NCI-H2107 (cell line): Measurements from ENCODE around the gene KCNAB2.

Experiments used
- DNase-seq: peaks from one replicate; lab custom pipeline; 2025; lab: John Stamatoyannopoulos, UW

Gene KCNAB2

DNA sequence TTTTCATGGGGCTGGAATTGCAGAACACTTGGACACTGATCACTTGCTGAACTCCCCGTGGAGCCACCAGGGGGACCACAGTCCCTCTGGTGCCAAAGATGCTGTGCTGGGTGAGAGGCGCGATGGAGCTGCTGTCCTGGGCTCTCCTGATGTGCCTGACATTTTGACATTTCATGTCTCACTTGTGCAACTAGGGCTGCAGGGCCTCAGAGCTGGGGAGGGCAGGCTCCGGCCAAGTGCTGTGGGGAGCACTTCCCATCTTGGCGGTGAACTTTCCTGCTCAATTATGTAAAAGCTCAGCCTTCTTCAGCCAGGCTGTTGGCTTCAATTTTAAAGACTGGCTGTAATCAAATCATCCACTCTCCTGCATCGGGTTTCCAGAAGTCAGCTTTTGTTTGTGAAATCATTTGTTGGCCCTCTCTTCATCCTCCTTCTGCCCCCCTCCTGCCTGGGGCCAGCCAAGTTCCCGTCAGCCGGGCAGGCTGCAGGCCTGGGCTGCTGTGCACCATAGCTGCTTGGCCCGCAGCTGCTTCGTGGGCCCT lies 36.8 kb downstream of the KCNAB2 start:
- DNase-seq: no peak

DNA sequence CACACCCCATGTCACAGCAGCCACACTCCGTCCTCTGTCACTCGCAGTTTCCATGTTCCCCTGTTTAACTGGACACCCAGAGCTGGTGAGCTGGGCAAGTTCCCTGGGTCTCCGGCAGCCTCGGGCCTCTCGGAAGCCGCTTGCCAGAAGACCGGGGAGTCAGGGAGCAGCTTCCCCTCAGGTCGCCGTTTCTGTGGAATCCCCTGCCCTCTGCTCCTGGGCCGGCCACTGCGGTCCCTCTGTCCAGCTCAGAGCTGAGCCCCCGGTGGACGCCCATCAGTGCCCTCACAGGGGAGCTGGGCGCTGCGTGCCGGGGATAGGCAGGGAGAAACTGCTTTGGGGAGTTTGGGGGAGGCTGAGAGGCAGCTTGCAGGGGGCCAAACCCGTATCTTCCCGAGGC lies 37.7 kb downstream of the KCNAB2 start:
- no peak for DNase-seq

DNA sequence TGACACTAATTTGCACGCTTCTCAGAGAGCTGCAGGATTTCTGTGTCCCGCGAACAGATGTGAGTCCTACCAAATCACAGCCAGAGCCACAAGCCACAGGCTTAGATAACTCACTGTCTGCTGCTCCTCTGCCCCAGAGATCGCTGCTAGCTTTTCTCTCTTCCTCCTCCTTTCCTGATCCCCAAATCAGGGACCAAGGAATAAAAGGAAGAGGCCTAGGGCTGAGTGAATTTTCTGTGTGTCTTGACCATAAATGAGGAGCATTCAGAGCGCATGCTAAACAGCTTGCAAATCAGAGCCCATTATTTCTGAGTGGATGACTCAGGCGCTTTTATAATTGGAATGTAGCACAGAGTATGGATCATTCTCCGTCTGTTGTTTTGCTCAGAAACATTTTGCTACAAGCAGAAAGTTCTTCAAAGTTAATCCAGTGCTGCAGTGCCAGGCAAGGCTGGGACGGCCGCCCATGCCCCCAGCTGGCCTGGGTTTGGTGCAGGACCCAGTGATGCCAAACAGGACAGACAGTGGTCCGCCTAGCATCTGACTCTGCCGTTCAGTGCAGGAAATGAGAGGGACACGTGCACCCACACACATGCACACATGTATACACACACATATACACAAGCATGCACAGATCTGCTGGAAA lies 38.2 kb downstream of the KCNAB2 start:
- no peak for DNase-seq

DNA sequence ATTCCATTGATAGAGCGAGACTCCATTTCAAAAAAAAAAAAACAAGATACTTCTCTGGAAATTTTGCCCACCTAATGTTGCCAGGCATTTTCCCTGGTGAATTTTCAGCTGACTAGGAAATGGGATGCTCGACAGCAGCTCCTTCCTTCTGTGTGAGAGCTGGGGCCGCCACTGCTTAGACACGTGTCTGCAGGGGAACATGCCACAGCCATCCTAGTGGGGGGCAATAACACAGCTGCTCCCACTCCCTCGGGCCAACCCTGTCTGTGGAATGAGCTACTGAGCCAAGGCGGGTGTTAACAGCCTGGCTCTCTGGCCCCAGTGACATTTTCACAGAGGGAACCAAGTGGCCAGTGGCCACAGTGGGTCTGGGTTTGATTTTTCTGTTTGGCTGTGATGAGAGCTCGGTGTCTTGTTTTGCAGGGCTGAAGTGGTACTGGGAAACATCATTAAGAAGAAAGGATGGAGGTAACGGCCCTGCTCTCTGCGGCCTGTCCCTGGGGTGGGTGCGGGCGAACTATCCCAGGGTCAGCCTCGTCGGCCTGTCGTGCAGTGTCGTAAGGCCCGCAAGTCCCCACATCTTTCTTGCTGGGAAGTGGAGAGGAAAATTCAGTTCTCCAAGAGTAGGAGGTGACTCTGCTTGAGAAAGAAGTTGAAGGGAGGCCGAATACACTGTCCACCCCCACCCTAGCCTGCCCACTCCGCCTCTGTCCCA lies 39.2 kb downstream of the KCNAB2 start:
- no peak for DNase-seq

DNA sequence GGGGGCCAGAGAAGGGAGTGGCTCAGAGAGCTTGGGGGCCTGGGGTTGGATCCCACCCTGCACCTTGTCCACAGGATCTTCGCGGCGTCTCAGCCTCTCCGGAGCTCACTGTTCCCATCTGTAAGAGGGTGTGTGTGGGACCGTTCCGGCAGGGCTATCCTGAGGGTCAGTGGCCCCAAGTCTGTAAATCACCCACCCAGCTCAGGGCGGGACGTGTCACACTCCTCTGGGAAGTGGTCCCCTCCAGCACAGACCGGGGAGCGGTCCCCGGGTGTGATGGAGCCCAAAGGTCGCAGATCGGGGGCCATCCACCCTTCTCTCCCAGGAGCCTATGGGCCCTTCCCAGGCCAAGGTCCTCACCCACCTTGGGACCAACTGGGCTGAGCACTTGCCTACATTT lies 40.0 kb downstream of the KCNAB2 start:
- no peak for DNase-seq

DNA sequence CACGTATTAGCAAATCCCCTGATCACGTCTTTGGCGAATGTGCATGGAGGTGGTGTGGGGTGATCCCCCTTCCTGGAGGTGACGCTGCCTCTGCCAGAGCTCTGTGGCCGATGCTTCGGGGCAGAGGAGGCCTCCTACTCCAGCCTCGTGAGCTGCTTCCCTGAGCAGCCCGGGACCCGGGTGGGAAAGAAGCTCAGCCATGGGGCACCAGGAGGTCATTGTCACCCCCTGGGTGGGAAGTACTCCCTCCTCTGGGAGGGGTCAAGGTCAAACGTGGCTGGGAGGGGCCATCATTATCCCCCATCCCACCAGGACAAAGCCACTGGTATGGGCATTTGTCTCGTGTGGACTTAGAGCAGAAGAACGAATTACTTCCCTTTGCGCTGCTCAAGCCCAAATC lies 40.7 kb downstream of the KCNAB2 start:
- no peak for DNase-seq

DNA sequence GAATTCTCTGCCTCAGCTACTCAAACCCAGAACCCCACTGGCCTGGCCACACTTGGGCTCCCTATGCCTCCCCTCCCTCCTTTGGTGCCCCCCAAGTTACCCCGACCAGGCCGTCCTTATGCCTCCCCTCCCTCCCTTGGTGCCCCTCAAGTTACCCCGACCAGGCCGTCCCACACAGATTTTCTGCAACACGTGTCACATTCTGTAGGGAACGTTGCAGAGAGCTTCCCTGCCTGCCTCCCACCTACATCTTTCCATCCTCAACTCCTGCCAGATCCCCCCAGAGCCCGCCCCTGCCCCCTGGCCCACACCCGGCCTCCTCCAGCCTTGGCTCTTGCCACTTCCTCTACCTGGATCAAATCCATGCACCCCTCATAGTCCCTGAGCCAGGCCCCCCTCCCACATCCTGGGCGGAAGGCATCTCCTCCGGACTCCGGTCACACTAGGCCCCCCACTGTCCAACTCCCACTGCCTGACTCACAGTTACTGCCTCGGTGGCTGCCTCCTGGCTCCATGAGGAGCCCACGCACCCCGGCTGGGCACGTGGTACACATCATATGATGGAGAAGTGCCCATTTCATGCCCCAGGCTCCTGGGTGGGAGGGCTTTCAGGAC lies 41.2 kb downstream of the KCNAB2 start:
- no peak for DNase-seq

DNA sequence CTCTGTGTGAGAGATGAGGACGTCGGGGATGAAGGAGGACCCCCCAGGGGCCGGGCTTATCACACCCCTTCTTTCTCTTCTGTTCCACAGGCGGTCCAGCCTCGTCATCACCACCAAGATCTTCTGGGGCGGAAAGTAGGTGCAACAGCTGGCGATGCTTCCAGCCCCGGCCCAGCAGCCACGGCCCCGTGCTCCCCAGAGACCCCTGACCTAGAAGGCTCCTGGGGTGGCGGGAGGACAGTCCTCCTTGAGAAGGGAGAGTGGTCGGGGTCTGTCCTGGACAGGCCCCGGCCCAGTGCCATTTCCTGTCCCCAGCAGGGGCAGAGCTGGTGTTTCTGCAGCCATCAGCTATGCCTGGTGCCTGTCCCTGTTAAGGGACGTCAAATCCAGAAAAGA lies 41.7 kb downstream of the KCNAB2 start:
- DNase-seq: no peak

DNA sequence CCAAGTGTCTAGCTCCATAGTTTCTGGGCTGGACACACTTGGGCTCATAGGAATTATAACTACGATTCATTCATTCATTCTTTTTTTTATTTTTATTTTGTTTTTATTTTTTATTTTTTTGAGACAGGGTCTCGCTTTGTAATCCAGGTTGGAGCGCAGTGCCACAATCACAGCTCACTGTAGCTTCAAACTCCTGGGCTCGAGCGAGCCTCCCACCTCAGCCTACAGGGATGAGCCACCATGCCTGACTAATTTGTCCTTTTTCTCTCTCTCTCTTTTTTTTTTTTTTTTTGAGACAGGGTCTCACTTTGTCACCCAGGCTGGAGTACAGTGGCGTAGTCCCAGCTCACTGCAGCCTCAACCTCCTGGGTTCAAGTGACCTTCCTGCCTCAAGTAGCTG lies 42.3 kb downstream of the KCNAB2 start:
- no peak for DNase-seq

DNA sequence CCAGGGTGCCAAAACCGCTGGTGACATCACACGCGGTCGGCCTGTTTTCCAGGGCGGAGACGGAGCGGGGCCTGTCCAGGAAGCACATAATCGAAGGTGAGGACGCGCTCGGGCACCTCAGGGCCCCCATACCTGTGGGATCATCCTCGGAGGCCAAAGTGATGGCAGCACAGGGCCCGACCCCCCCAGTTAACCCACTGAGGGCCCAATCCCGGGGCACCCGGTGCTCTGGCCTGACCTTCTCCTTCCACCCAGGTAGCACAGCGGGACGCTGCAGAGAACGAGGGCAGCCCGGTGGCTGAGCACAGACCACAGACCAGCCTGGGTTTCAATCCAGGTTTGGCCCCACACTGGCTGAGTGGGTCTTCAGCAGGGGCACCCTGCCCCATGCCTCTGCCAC lies 43.3 kb downstream of the KCNAB2 start:
- no peak for DNase-seq

DNA sequence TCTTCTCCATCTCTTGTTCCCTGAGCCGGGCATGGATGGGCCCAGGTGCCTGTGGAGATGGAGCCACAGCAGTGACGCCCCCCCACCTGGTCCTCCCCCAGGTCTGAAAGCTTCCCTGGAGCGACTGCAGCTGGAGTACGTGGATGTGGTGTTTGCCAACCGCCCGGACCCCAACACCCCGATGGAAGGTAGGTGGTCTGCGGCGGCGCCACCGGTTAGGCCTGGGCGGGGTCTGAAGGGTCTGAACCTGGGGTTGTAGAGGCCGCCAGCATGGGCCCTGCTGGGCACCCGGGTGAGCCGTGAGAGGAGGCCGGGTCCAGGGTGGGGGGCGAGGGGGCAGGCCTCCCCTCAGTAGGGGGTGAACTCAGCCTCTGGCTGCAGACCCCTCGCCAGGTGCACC lies 44.6 kb downstream of the KCNAB2 start:
- DNase-seq: no peak

DNA sequence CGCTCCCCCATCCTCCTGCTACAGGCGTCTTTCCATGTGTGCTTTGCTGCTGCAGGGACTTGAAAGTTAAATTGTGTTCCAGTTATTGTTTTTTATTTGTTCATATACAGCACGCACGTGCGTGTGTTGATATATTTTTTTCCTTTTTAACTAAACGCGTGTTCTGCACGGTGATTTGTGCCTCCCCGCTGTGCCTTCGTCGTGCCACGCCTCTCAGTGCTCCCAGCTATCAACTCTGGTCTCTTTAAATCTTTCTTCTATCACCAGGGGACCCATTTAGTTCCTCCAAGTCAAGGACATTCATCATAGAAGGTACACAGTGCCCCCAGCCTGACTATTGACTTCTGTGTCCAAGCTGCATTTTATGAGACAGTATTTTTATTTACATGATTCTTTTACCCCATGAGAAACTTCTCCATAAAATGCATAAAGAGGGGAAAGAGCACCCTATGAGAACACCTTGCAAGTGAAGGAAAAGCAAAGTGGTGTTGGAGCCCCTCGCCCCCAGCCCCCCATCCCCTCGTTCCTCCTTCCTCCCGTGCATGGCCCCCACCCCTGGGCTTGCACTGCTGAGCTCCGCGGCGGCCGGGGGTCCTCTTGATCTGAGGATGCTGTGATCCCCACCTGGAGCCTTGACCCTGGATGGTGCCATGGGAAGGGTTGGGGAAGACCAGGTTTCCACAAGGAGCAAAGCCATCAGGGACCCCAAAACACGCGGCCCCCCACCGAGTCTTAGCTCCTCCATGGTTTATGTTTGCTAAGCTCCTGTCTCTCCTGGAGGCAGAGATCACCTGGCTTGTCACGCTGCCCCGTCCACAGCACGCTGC lies 45.5 kb downstream of the KCNAB2 start:
- DNase-seq: no peak

DNA sequence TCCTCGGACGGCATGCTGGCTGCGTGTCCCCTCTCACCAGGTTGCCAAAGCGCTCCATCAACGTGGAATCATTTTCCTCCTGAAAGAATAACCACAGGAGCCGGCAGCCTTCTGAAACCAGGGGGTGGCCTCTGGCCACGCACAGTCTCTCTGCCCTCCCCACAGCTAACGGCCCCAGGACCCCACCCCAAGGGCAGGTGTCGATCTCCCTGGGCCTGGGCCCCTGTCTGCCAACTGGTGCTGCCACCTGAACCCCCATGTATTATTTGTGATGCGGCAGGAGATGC lies 46.1 kb downstream of the KCNAB2 start:
- DNase-seq: no peak

DNA sequence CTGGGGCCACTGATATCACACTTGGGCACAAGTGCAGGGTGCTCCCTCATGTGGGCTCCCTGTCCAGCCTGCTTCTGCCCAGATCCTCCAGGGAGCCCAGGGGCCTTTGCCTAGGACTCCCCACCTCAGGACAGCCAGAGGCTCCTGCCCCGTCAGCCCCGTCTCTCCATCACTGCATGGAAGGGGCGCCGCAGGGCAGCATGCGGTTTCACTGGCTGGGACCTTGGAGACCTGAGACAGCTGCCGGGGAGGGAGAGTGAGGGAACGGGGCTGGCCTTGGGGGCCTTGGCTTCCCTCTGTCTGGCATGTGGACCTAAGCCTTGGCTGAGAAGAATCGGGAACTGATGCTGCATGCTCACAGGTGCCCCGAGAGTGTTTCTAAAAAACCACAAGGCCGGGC lies 46.5 kb downstream of the KCNAB2 start:
- no peak for DNase-seq

DNA sequence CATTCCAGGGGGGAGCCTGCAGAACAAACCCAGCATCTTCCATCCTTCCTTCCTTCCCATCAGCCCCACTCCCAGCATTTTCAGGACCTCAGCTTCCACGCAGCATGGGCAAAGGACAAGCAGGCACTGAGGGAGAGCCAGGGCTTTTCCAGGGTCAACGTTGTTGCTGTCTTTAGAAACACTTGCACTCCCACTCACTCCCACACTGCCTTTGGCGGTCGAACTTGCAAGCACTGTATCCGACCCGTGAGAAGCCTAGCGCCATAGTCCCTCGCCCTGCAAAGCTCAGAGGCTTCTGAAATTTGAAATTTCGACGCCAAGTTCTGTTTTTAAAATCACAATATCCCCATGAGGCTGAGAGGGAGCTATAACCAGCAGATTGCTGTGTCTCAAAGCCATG lies 47.4 kb downstream of the KCNAB2 start:
- DNase-seq: no peak

DNA sequence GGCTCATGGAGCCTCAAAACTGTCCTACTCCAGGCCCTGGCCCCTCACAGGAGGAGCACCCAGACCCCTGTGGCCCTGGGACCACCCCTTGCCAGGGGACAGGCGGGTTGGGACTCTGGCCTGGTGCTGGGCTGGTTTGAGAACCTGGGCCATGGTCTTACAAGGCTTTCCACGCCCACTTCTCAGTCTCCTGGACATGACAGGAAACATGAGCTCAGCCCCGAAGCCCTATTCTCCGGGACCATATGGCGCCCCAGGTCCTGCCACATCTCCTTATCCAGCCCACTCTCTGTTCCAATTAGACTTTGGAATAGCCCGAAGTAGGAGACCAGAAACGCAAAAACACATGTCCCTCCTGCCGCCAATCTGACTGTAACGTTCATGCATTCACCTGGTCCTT lies 47.9 kb downstream of the KCNAB2 start:
- no peak for DNase-seq

DNA sequence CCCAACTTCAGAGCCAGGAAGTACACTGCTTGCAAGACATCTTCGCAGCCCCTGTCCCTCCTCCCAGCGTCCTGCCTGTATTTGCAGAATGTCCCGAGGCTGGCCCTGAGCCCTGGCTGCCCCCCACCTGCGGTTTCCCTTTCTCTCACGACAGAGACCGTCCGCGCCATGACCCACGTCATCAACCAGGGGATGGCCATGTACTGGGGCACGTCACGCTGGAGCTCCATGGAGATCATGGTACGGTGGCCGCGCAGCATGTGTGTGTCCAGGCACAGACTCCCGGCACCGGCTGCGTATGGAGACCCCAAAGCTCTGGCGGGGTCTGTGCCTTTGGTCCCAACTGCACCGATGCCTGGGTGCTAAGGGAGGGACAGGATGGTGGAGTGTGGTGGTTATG lies 48.6 kb downstream of the KCNAB2 start:
- no peak for DNase-seq

DNA sequence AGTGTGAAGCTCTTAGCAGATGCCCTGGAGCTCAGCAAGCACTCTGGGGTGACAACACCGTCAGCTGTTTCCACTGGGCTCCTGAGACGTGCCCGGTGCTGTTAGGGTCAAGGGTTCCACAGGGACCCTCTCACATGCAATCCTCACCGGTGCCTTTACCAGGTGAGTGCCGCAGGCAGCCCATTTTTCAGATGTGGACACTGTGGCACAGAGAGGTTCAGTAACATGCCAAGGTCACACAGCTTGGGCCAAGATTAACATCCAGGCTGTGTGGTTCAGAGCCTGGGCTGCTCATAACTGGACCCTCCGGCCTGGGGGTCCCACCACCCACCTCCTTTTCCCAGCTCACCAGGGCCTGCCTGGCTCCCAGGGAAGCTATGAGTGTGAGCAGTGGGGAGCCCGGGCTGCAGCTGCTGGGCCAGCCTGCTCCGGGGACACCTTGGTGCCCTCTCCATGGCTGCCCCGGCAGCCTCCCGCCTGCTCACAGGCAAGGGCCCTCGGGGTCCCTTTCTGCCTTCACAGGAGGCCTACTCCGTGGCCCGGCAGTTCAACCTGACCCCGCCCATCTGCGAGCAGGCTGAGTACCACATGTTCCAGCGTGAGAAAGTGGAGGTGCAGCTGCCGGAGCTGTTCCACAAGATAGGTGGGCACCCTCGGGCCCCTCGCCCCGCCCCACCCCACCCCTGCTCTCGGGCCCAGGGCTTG lies 49.3 kb downstream of the KCNAB2 start:
- DNase-seq: no peak

DNA sequence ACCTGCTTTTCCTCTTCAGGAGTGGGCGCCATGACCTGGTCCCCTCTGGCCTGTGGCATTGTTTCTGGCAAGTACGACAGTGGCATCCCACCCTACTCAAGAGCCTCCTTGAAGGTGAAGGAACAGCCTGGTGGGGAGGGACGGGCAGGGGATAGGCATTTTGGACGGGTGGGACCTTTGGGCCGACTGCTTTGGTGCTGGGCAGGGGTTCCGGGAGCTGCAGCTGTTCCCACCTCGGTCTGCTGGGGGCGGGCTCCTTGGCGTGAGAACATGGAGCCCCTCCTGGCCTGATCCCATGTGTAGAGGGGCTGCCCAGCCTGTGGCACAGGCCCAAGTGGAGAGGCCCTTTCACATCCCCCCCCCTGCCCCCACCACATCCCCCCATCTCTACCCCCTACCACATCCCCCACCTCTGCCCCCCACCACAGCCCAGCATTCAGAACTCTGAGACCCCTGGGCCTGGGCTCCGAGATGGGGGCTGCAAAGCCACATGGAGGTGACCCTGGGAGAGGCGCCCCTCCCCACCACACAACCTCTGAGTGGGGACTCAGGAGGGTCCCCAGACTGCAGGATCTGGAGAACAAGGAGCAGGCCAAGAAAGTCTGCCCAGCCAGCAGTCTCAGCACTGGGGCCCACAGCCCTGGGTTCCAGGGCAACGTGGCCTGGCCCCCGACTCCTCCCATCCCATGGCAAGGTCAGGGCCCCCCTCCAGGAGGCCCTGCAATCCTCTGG lies 50.0 kb downstream of the KCNAB2 start:
- no peak for DNase-seq

DNA sequence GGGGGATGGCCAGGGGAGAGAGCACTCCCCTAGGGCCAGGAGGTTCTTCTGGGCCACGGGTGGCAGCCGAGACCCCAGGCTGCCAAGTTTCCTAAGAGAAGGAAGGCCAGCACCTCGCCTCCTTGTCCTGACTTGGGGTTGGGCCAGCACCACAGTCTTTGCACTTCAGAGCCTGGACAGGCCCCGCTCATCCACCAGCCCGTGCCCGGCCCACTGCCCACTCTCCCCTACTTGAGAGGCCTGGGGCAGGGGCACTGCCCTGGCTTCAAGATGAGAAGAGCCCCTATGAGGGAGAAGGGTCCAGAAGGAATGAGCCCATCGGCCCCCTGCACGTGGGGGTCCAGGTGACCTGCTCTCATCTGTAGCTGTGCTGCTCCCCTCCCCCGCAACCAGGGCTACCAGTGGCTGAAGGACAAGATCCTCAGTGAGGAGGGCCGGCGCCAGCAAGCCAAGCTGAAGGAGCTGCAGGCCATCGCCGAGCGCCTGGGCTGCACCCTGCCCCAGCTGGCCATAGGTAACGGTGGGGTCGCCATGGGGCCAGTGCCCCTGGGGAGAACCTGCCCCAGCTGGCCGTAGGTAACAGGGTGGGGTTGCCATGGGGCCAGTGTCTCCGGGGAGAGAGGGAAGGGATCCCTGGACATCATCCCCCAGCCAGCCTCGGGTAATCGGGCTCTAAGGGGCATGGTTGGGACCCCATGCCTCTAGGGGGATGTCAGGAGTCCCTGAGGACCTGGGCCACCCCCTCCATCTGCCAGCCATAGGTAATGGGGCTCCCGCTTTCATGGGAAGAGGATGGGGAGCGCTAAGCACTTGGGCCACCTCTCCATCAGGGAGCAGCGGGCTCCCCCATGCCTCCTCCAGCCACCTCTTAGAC lies 50.8 kb downstream of the KCNAB2 start:
- DNase-seq: no peak
